Muscle of arm (tissue), 12 donors: ENCODE results near the gene SLC9A8. TPM values are rescaled to one million over a fixed set of nuclear protein-coding genes. Genes with fewer than 3 reads are reported as not detected.

Experiments
- DNase-seq: peaks from one replicate; pipeline ENCODE4 v3.0.0-alpha.2; 2013
- polyA plus RNA-seq, 12 donors: library from polyadenylated mRNA; unstranded; fragments of 120-200 nt; gene quantifications; one replicate each; pipeline ENCODE4 v1.2.1, GENCODE V29; 2013; ENCODE audit not compliant: insufficient read length in 12 of 12

Gene SLC9A8
- polyA plus RNA-seq, 12 donors = 3.9 to 7.5 (median 5.6) TPM; not detected in 1

DNA sequence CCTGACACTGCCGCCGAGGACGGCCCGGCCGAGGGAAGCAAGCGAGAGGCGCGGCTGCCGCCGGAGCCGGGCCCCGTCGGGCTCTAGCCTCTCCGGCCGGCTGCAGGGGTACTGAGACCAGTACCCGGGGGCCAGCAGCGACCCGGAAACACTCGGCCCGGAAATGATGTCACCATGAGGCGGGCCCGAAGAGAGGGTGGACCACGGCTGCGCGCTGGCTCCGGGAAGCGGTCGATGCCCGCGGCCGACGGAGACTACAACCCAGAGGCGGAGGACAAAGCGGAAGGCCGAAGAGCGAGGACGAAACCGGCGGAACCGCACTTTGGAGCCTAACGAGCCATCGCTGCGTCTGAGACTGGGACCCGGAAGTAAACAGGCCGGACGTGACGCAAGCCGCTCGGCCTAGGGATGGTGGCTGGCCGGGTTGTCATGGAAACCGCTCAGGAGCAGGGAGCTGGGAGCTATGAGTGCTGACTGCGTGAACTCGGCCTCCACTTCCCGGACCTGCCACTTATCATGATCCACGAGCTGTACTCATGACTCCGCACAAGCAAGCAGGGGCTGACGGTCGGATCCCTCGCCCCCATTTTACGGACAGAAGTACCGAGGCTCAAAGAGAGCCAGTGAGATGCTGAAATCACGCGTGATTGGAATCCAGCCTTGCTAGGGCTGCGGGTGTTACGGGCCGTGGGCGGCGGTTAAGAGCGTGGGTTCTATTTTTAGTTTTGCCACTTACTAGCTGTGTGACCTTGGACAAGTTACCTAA lies 102.9 kb downstream of the SLC9A8 start, which contains the start of gene SPATA2:
SPATA2 (minus strand) TSS at position 150 of the 766 bp plus-strand sequence. CDS start 7,039 bp downstream, outside the sequence.
- peak; percentile 95 for DNase-seq

GRCh38 chr20:49916146-49917002 lies 103.7 kb downstream of the SLC9A8 start:
- no peak for DNase-seq

- DNase-seq = no peak
Observed at GRCh38 chr20:49918446-49918845, 105.8 kb downstream of the SLC9A8 start.

DNA sequence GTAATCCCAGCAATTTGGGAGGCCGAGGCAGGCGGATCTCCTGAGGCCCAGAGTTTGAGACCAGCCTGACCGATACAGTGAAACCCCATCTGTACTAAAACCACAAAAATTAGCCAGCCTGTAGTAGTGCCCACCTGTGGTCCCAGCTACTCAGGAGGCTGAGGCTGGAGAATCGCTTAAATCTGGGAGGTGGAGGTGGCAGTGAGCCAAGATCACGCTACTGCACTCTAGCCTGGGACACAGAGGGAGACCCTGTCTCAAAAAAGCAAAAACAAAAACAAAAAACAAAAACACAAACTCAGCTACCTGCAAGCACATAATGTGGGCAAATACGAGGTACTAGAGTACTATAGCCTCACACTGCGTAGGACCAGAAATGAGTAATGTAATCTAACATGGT lies 106.4 kb downstream of the SLC9A8 start:
- no peak for DNase-seq

DNA sequence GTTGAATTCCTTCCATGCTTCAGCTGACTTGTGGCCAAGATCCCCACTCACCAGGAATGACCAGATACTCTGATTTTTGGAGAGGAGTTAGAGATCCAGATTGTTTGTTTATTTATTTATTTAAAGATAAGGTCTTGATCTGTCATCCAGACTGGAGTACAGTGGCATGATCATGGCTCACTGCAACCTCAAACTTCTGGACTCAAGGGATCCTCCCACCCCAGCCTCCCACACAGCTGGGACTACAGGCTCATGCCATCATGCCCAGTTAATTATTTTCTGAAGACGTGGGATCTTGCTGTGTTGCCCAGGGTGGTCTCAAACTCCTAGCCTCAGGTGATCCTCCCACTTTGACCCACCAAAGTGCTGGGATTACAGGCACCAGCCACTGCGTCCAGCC lies 106.8 kb downstream of the SLC9A8 start:
- DNase-seq = no peak

DNA sequence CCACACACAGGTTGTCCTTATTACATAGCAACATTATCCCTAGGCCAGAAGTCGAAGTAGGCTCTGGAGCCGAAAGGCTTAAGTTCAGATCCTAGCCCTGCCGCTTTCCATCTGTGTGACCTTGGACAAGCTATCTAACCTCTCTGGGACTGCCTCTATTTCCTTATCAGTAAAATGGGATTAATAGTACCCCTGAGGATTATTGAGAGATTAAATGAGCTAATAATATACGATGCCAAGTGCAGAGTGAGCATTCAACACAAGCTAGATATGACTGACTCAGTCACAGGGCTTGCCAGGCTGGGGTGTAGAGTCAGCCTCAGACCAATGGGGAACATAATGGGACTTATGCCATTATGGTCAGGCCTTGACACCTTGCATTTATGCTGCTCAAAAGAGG lies 111.6 kb downstream of the SLC9A8 start:
- no peak for DNase-seq

DNA sequence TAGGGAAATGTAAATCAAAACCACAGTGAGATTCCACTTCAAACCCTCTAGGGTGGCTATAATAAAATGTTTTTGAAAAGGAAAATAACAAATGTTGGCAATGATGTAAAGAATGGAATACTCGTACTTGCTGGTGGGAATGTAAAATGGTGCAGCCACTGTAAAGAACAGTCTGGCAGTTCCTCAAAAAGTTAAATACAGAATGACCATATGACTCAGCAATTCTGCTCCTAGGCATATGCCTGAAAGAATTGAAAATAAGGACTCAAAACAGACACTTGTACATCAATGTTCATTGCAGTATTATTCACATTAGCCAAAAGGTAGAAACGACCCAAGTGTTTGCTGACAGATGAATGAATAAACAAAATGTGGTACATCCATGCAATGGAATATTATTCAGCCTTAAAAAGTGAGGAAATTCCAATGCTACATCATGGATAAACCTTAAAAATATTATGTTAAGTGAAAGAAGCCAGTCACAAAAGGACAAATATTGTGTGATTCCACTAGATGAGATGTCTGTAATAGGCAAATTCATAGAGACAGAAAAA lies 113.3 kb downstream of the SLC9A8 start:
- no peak for DNase-seq

DNA sequence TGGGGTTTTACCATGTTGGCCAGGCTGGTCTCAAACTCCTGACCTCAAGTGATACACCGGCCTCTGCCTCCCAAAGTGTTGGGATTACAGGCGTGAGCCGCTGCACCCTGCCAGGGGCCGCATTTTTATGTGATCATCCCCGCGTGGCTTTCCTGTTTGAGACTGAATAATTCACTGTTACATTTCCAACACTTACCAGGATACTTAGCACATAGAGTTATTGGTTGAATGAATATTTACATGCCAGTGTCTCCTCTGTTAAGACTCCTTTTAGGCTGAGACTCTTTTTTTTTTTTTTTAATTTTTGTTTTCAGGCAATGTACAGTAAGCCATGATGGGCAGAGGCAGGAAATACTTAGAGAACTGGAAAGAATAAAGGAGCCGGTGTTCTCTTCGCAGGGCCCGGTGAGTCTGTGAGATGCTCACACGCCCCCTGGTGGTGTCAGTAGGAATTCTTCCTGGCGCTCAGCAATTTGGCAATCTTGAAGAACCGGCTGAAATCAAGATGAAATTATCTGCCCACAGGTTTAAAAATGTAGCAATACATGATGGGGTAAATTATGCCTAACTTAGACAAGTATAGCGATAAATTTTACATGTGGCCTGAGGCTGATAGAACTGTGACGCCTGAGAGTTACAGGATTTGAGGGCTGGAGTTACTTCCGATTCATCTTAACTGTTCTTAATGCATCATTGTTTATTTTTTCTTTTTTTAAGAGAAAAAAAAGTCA lies 115.9 kb downstream of the SLC9A8 start:
- peak; percentile 87 for DNase-seq

- no peak for DNase-seq
Observed at GRCh38 chr20:49929142-49929494, 116.5 kb downstream of the SLC9A8 start.

- no peak for DNase-seq
Observed at GRCh38 chr20:49935746-49936152, 123.1 kb downstream of the SLC9A8 start.

DNA sequence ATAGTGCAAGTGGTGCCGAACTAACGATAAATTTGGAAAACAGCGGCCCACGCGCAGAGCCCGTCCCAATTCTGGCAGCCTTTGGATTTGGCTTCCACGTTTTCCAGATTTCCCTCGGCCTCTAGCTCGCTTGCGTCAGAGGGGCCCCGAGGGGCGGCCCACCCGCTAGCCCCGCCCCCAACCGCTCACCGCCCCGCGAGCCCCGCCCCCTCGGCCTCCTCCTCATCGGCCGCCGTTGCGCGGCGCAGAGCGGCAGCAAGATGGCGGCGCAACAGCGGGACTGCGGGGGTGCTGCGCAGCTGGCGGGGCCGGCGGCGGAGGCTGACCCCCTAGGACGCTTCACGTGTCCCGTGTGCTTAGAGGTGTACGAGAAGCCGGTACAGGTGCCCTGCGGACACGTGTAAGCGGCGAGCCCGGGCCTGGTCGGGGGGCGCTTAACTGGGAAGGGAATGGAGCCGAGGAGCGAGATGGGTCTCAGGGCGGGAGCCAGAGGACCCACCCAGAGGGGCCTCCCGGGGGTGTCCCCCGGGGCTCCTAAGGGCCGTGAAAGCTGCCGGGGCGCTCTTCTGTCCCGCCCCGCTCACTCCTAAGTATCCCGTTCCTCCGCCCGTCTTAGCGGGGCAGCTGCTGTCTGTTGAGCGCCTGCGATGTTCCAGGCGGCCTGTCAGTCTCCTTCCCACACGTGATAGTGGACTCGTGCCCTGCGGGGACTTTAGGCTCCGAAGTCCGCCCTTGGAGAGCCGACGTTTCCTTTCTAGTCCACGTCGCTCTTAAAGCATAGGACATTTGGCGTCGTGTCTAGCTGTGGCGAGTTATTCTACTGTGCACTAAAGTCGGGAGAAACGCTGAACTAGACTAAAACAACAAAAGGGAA lies 123.8 kb downstream of the SLC9A8 start, which contains the start of gene RNF114:
RNF114 (plus strand) TSS at position 245 of the 874 bp plus-strand sequence; CDS start at position 261, 16 bp downstream.
- peak; percentile 95 for DNase-seq

DNA sequence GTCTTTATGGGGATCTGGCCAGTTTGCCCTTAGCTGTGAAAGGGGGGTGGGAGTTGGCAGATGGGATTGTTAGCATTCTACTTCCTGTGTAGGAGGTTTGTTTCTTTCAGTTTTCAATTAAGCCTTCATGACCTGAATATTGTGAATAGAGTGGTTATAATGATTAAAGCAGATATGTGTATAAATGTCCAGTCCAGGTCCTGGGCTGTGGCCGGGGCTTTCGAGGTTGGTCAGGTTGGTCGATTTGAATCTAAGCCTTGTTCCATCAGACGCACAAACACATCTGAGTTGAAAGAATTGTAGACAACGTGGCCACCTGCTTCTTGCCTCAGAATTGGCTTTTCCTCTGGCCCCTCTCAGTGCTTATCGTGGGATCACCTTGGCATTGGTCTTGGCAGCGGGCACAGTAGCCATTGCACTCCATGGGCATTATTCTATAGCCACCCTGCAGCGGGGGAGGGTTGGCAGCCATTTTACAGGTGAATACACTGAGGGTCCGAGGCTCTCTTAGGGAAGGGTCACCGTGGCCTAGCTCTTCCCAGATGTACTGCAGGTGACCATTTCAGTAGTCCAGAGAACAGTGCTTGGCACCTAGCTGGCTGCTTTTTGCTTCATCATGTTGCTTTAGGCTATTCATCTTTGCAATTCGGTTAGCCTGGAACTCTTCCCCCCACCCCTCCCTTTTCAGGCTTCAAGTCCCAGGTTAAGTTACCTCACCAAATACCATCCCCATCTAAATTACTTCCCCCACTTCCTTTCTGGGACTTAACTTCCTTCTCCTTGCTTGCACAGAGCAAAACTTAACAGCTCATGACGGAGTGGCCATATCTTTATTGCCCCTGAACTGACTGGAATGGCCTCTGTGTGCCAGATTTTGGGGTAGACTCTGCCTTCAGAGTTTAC lies 124.7 kb downstream of the SLC9A8 start:
- no peak for DNase-seq

DNA sequence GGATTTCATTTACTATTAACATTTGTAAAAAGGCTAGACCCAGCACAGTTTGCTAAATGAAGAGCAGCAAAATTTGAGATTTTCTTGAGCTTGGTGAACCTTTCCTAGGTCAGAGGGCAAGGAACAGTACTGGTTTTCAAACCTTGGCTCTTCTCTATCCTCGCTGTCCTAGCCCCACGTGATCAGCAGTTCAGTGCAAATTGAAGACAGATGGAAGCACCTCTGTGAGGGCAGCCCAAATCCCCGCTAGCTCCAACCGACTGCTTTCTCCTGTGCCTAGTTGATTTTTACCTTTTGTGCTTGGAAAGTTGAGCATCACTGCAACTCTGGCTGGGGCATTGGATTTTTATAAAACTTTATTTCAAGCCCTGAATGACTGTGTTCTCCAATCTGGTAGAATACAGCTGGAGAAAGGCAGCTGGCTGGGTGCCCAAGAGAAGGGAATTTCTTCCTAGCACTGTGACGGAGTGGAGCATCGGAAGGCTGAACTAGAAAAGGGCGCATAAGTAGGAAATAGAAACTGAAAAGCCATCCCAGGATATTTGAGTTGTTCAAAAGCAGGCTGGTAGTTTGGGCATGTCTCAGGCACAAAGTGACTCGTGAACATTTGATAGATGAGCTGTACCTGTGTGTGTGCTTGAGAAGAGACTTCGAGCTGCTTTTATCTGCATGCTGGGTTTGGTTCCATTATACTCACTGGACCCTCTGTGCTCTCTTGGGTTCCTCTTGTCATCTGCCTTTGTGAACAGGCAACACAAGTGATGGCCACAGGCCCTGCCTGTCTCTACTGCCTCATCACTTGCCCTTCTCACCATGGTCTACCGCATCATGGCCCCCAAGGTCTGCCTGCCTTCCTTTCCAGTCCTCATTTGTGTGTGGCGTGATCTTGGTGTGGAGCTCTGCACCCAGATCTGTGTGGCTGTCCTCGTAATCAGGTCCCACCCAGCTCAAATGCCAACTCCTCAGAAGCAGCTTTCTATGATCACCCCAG lies 125.8 kb downstream of the SLC9A8 start:
- DNase-seq = peak; percentile 75

DNA sequence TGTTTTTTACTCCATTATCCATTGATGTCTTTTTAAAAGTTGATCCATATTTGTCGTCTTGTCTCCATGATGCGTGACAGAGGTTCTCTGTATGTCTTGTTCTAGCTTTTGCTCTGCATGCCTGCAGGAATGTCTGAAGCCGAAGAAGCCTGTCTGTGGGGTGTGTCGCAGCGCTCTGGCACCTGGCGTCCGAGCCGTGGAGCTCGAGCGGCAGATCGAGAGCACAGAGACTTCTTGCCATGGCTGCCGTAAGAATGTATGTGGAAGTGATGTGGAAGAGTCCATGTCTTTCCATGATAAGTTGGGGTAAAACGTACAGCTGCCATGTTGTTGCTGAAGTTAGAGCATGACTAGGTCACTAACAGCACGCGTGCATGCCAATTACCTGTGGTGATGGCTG lies 128.8 kb downstream of the SLC9A8 start:
- no peak for DNase-seq
